ENCODE results near the gene CARD14. TPM values are rescaled to one million over a fixed set of nuclear protein-coding genes. Genes with fewer than 3 reads are reported as not detected.

The CARD14 gene
- total and polyA plus RNA-seq, 2 of the 13 experiments (the other 11 are each of a cell fraction or from before 2014, with no cell fraction given), result 0.11 TPM; not detected in 1

- Histone ChIP-seq H3K4me3 (replicated peaks in 1 of 3; ENCODE audit: insufficient read depth in 1 of 3, low read depth in 2 of 3, low read length in 3 of 3) (no peak overlapping the region), H3K79me2 (ENCODE audit: insufficient read depth, low read length) (no peaks in the 10 kb centered on the region), H3K27me3 (ENCODE audit: control insufficient read depth in 1 of 2, insufficient read depth in 2 of 2, low read length in 2 of 2) (peaks cover 0 to 7% of the 10 kb centered on the region in 2 experiments; a peak in 2 of 5 replicates), H3K4me2 (ENCODE audit: low read depth, low read length) (no peak overlapping the region), H3K27ac (ENCODE audit: extremely low read length, insufficient read depth, low read length) (no peak overlapping the region), H2AFZ (ENCODE audit: low read length) (no peak overlapping the region), H3K9me3 (ENCODE audit: low read length) (no peaks in the 10 kb centered on the region), H3K9ac (ENCODE audit: insufficient read depth, low read depth, low read length) (no peak overlapping the region), H4K20me1 (ENCODE audit: insufficient read depth, low read length) (no peaks in the 10 kb centered on the region), H3K4me1 (ENCODE audit: insufficient read depth, low read length) (peaks cover 8% of the 10 kb centered on the region), H3K36me3 (replicated peaks in 1 of 2; ENCODE audit: control insufficient read depth in 1 of 2, insufficient read depth in 2 of 2, low read length in 2 of 2) (no peaks in the 10 kb centered on the region)
- intact Hi-C loops (cut with micrococcal nuclease; ENCODE audit: unreplicated experiment), result no loop called here
- POLR2A ChIA-PET, result interaction anchor here (1.1 kb wide), 1 partner anchor 17 kb away, joined by 3 read pairs; the partner anchor contains the start of genes SGSH and SLC26A11
- DNase-seq (ENCODE audit: low spot score) (no peak), ATAC-seq (peak; percentile 17), FAIRE-seq (no peak)
- BruUV-seq (replicated peaks), result no TSS peak
- CTCF ChIA-PET (ENCODE audit: low intra/inter-chr PET ratio, low total read pairs), result no interaction called here
- 38% methylated on average over 4 of the region's 11 CpGs for WGBS (ENCODE audit: low lambda C conversion rate)
- TF ChIP-seq STAG1 (CRISPR knock-in tag; IDR thresholded peaks at IDR 0.05) (0 out of 2 replicates have a peak, but pooled peaks have one; percentile 4), ZBTB10 (CRISPR knock-in tag; IDR thresholded peaks at IDR 0.05; ENCODE audit: borderline replicate concordance) (no peak), MAX (IDR thresholded peaks at IDR 0.05) (no peak), NFE2L2 (IDR thresholded peaks at IDR 0.05; ENCODE audit: low read length) (peak; percentile 38; the same call in 1 of the 2 replicates), AGO2 (optimal IDR thresholded peaks at IDR 0.05; ENCODE audit: low read depth, low read length) (peak; percentile 76), NFATC3 (CRISPR knock-in tag; IDR thresholded peaks at IDR 0.05) (no peak), MTF2 (CRISPR knock-in tag; IDR thresholded peaks at IDR 0.05; ENCODE audit: borderline replicate concordance) (no peak), ZNF512B (CRISPR knock-in tag; IDR thresholded peaks at IDR 0.05; ENCODE audit: borderline replicate concordance) (no peak), ZNF710 (CRISPR knock-in tag; IDR thresholded peaks at IDR 0.05; ENCODE audit: borderline replicate concordance) (no peak)
- in situ Hi-C loops (cut with HindIII; ENCODE audit: extremely low pct_ligation_motif_present, low pct_unique_long_range_greater_than_20kb), result no loop called here
Measured at GRCh38 chr17:80203471-80203963, 33.7 kb downstream of the CARD14 start.
